NCI-H82 treated with DMSO at 0.1 percent for 48 hours (cell line): ENCODE measurements around the gene DNPEP.
A peak's percentile ranks its signal among the peaks of the same experiment; 100 is the strongest.

Source experiments
- DNase-seq: peaks from one replicate; lab custom pipeline; 2025; ENCODE audit not compliant: unreplicated experiment; lab: John Stamatoyannopoulos, UW

DNPEP gene

DNA sequence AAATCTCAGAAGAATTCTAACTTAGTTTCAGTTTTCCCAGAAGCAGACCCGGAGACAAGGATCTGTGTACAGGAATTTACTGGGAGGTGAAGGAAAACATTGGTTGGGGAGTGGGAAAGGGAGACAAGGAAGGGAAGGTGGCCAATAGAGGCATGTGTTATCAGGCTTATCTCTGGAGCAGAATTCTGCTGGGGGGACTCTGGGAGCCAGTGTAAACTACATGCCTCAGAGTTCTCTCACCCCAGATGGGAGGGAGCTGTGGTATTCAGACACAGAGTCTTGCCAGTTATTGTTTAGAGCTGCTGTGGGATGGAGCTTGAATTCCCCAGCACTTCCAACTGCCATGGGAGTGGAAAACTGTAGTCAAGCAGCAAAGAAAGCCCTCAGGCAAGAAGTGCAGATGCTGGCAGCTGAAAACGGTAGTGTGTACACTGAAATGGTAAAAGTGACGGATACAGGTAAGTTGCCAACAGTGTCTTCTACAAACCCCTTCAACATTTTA lies 19.0 kb downstream of the DNPEP start:
- DNase-seq: no peak

DNA sequence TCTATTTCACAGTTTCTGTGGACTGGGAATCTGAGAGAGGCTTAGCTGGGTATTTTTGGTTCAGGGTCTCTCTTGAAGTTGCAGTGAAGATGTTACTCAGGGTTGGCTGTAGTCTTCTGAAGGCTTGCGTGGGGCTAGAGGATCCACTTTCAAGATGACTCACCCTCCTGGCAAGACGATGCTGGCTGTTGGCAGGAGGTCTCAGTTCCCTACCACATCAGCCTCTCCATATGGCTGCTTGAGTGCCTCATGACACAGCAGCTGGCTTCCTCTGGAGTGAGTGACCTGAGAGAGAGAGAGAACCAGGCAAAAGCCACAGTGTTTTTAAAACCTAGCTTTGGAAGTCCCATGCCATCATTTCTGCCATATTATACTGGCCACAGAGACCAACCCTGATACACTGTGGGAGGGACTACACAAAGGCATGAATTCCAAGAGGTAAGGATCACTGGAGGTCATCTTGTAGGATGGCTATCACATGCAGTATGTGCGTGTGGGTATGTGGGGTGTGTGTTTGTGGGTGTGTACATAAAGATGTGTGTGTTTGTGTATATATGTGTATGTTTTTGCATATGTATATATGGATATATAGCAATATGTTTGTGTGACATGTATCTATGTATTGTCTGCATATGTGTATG lies 25.1 kb downstream of the DNPEP start:
- DNase-seq: no peak

DNA sequence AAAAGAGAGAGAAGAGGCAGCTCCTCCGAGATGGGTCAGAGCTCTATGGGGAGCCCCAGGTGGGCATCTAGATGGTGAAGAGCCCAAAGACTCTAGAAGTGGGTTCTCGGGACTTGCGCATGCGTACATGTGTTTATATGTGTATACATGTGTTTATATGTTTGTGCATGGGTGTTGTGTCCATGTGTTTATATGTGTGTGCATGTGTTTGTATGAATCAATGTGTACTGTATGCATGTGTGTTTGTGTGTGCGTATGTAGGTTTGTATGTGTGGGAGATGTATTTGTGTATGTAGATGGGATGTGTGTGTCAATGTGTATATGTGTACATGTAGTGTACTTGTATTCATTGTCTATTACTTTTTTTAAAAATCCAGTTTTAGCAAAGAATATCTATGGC lies 25.6 kb downstream of the DNPEP start:
- DNase-seq: no peak

DNA sequence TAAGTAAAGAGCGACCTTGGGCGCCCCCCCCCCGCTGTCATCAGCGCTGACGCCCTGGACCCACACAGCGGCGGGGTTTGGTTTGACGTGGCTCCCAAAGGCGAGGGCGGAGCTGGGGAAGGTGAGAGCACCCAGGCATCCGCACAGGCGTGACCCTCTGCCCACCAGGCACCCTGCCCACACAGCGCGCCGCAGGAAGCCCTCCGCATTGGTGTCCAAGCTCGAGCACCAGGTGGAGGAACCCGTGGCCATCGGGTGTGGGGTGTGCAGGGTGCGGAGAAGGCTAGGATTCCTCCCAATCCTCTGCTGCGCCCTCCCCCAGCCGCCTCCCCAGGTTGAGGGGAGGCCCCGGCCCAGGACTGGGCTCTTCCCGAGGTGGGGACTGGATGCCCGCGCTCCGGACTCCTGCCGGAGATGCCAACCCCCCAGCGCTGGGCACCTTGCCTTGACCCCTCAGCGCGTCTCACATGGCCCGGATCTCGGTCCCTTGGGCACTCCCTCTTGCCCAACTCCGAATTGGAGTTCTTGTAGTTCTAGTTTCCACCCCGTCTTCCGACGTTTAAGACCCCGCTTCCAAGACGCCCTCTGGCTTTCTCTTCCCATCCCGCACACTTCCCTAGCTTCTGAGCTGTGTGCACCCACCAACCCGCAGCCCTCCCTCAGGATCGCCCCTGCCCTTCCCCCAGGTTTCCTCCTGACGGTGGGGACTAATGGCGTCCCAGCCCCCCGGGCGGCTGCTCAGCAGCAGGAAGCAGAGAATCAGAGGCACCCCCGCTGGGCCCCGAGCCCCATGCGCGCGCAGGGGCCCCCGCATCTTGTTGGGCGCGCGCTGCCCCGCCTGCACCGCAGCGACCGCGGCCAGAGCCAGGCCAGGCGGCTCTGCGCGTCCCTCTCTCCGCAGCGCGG lies 29.3 kb downstream of the DNPEP start:
- no peak for DNase-seq

DNA sequence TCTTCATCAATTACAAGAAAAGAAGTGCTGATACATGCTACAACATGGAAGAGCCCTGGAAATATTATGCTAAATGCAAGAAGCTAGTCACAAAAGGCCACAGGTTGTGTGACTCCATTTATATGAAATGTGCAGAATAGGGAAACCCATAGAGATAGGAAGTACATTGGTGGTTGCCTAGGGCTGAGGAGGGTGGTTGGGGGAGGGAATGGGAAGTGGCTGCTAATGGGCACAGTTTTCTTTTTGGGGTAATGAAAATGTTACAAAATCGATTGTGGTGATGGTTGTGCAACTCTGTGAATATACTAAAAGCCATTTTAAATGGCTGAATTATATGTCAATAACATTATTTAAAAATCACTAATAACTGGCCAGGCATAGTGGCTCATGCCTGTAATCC lies 30.9 kb downstream of the DNPEP start:
- no peak for DNase-seq

DNA sequence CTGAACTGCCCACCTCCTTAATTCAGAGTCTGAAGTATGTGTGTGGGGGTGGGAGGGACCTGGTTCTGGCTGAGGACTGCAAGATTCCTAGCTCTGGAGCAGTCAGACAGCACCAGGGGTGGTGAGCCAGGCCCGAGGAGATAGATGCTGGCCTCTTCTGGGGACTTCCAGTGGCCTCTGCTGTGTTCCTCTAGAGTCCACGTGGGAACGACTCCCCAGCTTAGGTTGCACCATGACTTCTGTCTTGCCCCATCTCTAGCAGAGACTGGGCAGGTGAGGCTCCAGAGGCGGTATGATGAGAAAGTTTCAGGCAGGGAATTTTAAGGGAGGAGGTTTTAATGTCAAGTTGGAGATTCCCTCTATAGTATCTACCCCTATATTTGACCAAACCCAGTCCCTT lies 33.1 kb downstream of the DNPEP start:
- no peak for DNase-seq

DNA sequence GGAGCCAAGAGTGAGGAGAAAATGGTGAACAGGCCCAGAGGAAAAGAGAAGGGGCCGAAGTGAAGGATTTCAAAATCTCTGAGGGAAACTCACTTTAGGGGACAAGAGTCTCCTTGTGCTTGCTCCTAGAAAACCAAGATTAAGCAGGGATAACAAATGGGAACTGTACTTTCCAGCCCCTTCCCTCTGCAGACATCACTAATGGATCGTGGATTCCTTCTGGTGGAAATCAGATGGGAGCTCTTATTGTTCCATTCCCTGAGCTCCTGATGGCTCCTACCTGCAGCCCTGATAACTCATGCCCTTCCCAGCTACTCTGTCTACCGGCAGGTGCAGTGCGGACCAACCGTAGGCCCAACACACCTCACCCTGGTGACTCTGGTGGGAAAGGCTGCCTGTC lies 34.6 kb downstream of the DNPEP start:
- DNase-seq: no peak

DNA sequence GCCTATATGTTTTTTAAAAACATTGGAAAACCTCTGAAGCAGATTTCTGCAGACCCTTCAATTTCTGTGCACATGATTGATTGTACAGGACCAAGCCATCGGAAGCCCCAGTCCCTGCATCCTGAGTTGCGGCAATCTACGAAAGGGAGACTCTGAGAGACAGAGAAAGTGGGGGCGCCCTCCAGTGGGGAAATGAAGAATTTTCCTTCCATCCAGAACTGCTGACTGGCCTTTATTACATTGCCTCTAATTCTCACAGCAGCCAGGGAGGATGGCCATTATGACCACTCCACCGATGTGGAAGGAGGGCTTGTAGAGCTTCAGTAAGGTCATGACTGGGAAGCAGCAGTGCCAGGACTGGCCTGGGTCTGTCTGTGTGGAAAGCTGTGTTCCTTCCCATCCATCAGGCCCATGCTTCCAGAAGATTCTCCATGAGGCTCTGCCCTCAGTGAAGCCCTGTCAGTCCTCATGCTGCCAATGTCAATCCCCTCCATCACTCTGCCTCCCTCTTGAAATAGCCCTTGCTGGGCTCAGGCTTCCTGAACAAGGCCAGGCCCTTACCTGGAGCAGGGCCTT lies 35.2 kb downstream of the DNPEP start:
- DNase-seq: peak; percentile 11

DNA sequence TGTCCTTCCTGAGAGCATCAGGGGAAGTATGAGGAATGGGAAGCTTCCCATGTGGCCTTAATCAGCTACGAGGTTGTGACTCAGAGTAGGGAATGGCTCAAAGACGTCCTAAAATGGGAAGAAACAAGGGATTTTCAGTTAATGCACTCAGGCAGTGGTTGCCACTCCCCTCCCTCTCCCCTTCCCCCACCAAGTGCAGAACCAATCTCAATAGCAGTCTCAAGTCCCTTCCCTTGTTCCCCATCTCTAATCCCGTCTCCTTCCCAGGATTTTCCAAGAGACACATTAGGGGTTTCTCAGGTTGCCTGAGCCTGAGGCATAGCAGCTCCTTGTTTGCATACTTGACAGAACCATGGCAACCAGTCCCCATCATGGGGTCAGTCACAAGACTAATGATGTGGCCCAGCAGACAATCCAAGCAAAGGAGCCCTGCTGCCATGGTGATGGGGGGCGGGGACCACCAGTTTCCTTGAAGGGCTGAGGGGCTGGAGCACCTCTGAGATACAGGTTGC lies 36.9 kb downstream of the DNPEP start:
- DNase-seq: no peak

DNA sequence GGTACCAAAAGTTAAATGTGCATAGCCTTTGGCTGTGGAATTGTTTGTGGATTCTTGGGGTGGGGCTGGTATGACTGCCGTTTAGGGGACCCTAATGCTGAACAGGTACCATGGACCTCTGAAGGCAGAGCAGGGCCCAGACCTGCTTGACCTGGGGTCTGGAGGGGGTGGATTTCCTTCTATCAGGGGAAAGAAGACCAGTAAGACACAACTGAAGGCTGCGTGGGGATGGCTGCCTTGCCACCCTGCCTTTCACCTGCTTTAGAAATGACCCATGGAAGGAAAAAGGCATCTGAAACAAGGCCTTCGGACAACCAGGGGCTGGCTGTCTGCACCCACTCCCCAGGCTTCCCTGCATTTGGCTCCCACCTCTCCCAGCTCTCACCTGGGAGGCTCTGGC lies 37.5 kb downstream of the DNPEP start:
- DNase-seq: no peak

DNA sequence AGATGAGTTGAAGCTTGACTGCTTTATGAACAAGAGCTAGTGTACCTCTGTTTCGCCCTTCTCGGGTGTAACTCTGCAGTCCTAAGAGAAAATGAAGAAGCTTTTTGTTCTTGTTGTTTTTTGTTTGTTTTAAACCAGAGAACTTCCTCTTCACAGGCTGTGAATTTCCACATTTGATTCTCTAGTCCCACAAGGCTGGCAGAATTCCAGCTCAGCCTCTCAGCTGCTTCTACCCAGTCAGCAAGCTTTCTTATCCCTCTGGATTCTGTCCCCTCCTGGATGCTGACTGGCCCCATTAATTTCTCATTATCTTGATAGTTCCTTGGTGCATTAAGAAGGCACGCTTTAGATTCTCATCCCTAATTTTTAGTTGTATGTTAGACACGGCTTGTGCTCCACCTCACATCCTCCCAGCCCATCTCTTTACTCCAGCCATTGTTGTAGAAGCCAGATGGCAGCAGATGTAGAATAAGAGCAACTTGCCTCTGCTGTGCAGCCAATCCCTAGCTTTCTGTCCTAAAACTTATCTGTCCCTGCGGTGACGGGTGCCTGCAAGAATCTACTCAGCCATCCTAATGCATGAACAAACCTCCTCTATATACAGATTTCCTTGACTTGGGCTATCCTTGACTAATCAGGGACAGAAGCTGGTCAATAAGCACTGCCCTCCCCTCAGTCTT lies 42.8 kb downstream of the DNPEP start:
- DNase-seq: peak; percentile 50

DNA sequence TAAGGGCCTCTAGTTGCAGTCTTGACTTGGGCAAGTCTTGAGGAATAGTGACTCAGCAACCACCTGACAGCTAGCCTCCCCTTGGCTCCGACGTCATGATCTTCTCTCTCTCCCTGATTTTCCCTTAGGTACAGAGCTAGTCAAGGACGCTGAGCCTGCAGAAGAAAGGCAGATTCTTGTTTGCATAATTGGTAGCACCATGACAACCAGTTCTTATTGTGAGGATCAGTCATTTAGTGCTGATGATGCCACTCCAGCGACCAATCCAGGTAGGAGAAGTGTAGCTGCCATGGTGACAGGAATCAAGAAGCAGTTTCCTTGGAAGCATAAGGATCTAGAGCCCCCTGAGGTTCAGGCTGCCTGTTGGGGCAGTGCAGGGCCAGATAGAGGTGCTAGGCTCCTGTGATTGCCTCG lies 52.3 kb downstream of the DNPEP start:
- no peak for DNase-seq

DNA sequence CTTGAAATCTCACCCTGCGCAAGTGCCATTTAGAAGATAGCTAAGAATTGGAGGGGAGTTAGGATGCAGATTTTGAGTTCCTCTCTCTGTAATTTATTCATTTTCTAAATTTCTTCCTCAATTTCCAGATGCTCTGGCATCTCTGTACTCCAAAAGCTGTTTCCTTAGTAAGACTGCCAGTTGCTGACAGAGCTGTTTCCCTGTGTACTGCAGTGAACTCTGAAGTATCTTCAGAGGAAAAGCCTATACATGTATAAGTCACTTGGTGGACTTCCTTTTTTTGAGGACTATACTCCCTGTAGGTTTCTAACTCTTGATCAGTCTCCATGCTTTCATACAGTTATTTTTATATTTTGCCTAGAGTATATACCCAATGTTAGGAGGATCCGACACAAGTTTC lies 53.6 kb downstream of the DNPEP start:
- no peak for DNase-seq

DNA sequence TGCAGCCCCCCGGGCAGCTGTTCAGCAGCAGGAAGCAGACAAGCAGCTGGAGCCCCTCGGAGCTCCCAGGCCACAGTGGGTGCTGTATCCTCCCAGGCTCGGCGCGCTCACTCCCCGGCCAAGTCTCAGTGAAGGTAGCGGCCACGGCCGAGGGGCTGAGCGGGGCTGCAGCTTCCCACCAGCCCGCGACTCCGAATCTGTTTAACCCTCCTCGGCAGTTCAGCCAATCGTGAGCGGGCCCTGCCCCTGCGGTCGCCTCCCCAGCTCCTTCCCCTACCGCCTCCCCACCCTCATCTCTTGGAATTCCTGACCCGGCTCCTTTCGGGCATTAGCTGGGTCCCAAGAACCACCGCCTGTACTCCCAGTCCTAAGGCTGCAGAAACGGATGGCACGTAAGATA lies 55.2 kb downstream of the DNPEP start, which contains the start of gene RESP18:
Gene RESP18, minus strand, starts transcription at position 203 of the 400 bp plus-strand sequence.
- no peak for DNase-seq

DNA sequence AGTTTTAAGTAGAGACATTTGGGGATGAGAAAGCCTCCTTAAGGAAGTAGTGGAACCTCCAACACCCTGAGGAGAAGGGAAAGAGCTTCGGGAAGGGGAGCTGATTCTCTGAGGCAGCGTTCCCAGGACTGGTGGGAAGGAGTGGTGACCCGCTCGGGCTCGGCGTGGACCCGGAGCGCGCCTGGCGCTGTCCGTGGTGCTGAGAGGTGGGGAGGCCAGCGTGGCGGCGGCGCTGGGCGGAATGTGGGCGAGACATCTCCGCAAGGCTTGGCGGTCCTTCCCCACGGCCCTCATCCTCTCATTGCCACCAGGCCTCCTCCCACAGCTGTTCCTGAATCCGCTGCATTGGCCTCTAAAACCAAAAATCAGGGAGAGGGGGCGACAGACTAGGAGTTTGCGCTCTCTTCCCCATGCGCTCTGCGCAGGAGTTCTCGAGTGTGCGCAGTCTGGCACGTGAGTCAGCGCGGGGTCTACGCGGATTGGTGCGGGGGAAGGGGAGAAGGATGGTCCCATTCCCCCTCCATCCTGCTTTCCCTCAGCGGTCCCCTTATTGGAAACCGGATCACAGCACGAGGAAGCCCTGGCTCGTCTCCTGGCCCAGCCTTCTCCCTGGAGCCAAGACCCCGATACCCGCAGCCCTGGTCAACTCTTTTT lies 56.0 kb downstream of the DNPEP start:
- DNase-seq: no peak

DNA sequence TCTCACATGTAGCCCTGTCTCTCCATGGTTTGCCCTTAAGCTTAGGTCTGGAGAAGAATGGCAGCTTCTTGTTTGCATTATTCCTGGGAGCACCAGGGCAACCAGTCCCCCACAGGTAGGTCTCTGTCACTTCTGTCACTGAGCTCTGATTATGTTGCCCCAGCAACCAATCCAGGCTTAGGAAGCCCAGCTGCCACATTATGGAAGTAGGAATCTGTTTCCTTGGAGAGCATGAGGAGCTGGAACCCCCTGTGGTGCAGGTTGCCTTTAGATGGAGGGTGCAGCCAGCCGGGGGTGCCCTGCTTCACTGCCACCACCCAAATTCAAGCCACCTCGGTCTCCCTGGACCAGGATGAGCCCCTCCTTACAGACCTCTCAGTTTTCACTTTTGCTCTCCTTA lies 60.0 kb downstream of the DNPEP start:
- peak; percentile 82 for DNase-seq

DNA sequence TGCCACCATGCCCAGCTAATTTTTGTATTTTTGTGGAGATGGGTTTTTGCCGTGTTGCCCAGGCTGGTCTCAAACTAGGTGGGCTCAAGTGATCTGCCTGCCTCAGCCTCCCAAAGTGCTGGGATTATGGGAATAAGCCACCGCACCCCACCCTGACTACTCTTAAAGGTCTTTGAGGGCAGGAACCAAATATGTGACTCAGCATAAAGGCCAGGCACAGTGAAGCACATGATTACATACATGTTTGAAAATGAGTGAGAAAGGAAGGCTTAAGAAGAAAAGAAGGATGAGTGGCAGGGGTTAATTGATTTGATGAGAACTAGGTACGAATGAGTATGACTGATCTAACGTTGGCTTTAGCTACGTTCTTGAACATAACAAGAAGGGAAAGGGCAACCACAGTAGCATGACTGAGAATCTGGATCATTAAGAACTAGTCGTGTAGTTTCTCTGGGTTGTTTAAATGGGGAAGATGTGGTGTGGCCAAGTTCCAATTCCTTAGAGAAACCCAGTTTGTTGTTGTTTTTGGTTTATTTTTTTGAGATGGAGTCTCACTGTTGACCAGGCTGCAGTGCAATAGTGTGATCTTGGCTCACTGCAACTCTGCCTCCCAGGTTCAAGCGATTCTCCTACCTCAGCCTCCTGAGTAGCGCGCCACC lies 61.9 kb downstream of the DNPEP start:
- no peak for DNase-seq

DNA sequence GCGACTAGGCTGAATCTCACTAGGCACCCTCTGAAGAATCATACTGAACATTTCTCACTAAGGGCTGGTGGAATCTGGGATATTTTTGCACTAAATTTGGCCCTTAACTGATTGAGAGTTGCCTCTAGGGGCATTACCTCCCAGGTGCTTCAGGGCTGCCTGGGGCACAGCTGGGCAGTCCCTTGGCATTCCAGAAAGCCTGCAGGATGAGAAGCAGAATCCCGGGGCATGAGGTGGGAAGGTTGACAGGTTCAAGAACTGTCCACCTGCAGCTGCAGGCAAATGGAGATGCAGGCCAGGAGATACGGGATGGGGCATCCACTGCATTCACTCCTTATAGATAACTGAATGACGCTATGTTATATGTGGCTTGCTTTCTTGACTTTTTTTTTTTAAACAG lies 62.6 kb downstream of the DNPEP start:
- DNase-seq: no peak

DNA sequence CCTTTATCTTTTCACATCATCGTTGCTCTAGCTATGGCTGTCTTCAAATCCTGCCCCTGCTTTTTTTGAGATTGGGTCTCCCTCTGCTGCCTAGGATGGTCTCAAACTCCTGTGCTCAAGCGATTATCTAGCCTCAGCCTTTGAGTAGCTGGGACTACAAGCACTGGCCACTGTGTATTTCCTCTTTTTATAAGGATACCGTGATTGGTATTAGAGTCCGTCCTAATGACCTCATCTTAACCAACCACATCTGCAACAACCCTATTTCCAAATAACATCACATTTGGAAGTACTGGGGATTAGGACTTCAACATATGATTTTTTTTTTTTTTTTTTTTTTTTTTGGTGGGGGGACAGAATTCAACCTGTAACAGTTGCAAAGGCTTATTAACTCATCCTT lies 64.3 kb downstream of the DNPEP start:
- DNase-seq: no peak
